HCT116 (cell line): ENCODE measurements around the gene CHSY3. TPM values are rescaled to one million over a fixed set of nuclear protein-coding genes. Genes with fewer than 3 reads are reported as not detected.

Experiments used
- ATAC-seq: fragments of 200-7000 bp; cut with Tn5 transposase; 2 replicates; pipeline ENCODE4 v1.9.1; 2020; ENCODE audit warnings: mild to moderate bottlenecking, moderate library complexity
- BruUV-seq: library from RNA; stranded (reverse); fragments of 400-500 nt; replicated peaks from 2 replicates; lab custom pipeline; 2021; lab: Mats Ljungman, UMichigan
- CTCF ChIA-PET: fragments of 300-600 bp; sonication (Branson Sonifier 250); formaldehyde crosslinking; loops from one replicate; lab custom pipeline; 2021; ENCODE audit warnings: antibody characterized with exemption; lab: Charles Lee
- POLR2A ChIA-PET: fragments of 300-600, 350-600 bp; sonication (Branson Sonifier 250); formaldehyde crosslinking; loops from one replicate; lab custom pipeline; 2021; ENCODE audit warnings: antibody characterized with exemption; lab: Charles Lee
- RAD21 ChIA-PET, 2 experiments: fragments of 300-600 bp; sonication (Branson Sonifier 250); formaldehyde crosslinking; loops; one replicate each; lab custom pipeline; 2023; ENCODE audit warnings: low total read pairs in 2 of 2; ENCODE audit not compliant: uncharacterized antibody in 2 of 2, unreplicated experiment in 2 of 2, low non-redundant PET in 1 of 2; lab: Charles Lee
- DNase-seq: peaks from one replicate; pipeline ENCODE4 v3.0.0-alpha.2; 2010; ENCODE audit warnings: low read depth, low spot score
- H2AFZ ChIP-seq: fragments of 200-600 bp; shearing (Covaris generic), sonication (generic); 2 replicates; pipeline ENCODE4 v1.6.1; 2017; ENCODE audit warnings: low read depth, mixed run types, mixed read lengths, antibody characterized with exemption, low read length; ENCODE audit not compliant: poor library complexity, severe bottlenecking
- H3K27ac ChIP-seq: 2 replicates; pipeline ENCODE4 v1.5.1; 2012; ENCODE audit warnings: low read depth, low read length
- H3K27me3 ChIP-seq: fragments of 200-600 bp; sonication (generic); 2 replicates; pipeline ENCODE4 v1.6.1; 2016; ENCODE audit warnings: mixed run types, low read length, mixed read lengths; ENCODE audit not compliant: insufficient read depth
- H3K36me3 ChIP-seq, 2 experiments: fragments of 200-500 bp in 1 of 2; fragments of 200-600 bp in 1 of 2; sonication (Bioruptor generic) in 1 of 2; sonication (generic) in 1 of 2; 2 replicates each; pipeline versions ENCODE4 v1.5.1 to v1.6.1; 2014 to 2016; ENCODE audit warnings: low read length in 2 of 2, inconsistent platforms in 1 of 2, mixed read lengths in 1 of 2, mixed run types in 1 of 2; ENCODE audit not compliant: insufficient read depth in 2 of 2, control insufficient read depth in 1 of 2
- H3K4me1 ChIP-seq, 2 experiments: fragments of 200-600 bp in 1 of 2; sonication (generic) in 1 of 2; 2 replicates each; pipeline versions ENCODE4 v1.5.1 to v1.6.1; 2012 to 2017; ENCODE audit warnings: low read length in 2 of 2, inconsistent platforms in 1 of 2, mild to moderate bottlenecking in 1 of 2, mixed read lengths in 1 of 2, mixed run types in 1 of 2, moderate library complexity in 1 of 2; ENCODE audit not compliant: insufficient read depth in 2 of 2, control insufficient read depth in 1 of 2
- H3K4me2 ChIP-seq: fragments of 200-600 bp; sonication (generic); 2 replicates; pipeline ENCODE4 v1.6.1; 2017; ENCODE audit warnings: mixed run types, low read length, mixed read lengths
- H3K4me3 ChIP-seq, 2 experiments: fragments of 200-600 bp in 1 of 2; sonication (generic) in 1 of 2; replicated peaks in 1 of 2; 2 replicates each; pipeline ENCODE4 v1.5.1; 2011 to 2016; ENCODE audit warnings: low read length in 2 of 2, control low read depth in 1 of 2, low read depth in 1 of 2, mild to moderate bottlenecking in 1 of 2, mixed read lengths in 1 of 2, mixed run types in 1 of 2
- H3K79me2 ChIP-seq: fragments of 200-600 bp; sonication (generic); 2 replicates; pipeline ENCODE4 v1.6.1; 2017; ENCODE audit warnings: mild to moderate bottlenecking, mixed run types, low read length, moderate library complexity, mixed read lengths; ENCODE audit not compliant: insufficient read depth
- H3K9ac ChIP-seq: fragments of 200-600 bp; sonication (generic); 2 replicates; pipeline ENCODE4 v1.6.1; 2016; ENCODE audit warnings: low read length, mixed read lengths
- H3K9me2 ChIP-seq: fragments of 200-600 bp; sonication (generic), shearing (Covaris generic); 2 replicates; pipeline ENCODE4 v1.6.1; 2017; ENCODE audit warnings: mixed run types, mild to moderate bottlenecking, moderate library complexity; ENCODE audit not compliant: insufficient read depth
- H3K9me3 ChIP-seq, 2 experiments: fragments of 200-500 bp in 1 of 2; fragments of 200-600 bp in 1 of 2; sonication (Bioruptor generic) in 1 of 2; sonication (generic) in 1 of 2; 2 replicates each; pipeline ENCODE4 v1.6.1; 2014 to 2017; ENCODE audit warnings: low read length in 2 of 2, mixed read lengths in 2 of 2, inconsistent platforms in 1 of 2, low read depth in 1 of 2, mild to moderate bottlenecking in 1 of 2, mixed run types in 1 of 2, moderate library complexity in 1 of 2; ENCODE audit not compliant: control insufficient read depth in 1 of 2, insufficient read depth in 1 of 2
- H4K20me1 ChIP-seq: fragments of 200-600 bp; sonication (generic), shearing (Covaris generic); 2 replicates; pipeline ENCODE4 v1.6.1; 2017; ENCODE audit warnings: mixed run types, mild to moderate bottlenecking, moderate library complexity; ENCODE audit not compliant: insufficient read depth
- ATF3 ChIP-seq: IDR thresholded peaks from 2 replicates; pipeline ENCODE4 v1.6.1; 2012
- CBX3 ChIP-seq: IDR thresholded peaks from 2 replicates; pipeline ENCODE4 v1.6.1; 2012; ENCODE audit warnings: low read depth
- ELF1 ChIP-seq: IDR thresholded peaks from 2 replicates; pipeline ENCODE4 v1.6.1; 2012; ENCODE audit warnings: low read depth, borderline replicate concordance
- FOSL1 ChIP-seq: IDR thresholded peaks from 2 replicates; pipeline ENCODE4 v1.6.1; 2012; ENCODE audit warnings: low read depth
- RAD21 ChIP-seq: IDR thresholded peaks from 2 replicates; pipeline ENCODE4 v1.6.1; 2012; ENCODE audit warnings: low read depth, mild to moderate bottlenecking
- REST ChIP-seq: IDR thresholded peaks from 2 replicates; pipeline ENCODE4 v1.6.1; 2012; ENCODE audit warnings: low read depth
- SP1 ChIP-seq: IDR thresholded peaks from 2 replicates; pipeline ENCODE4 v1.6.1; 2012; ENCODE audit warnings: low read depth
- TCF7L2 ChIP-seq: IDR thresholded peaks from 2 replicates; pipeline ENCODE4 v1.7.0; 2011; ENCODE audit warnings: borderline replicate concordance, inconsistent platforms; ENCODE audit not compliant: insufficient read depth, insufficient read length; ENCODE audit errors: extremely low read depth
- ZBTB33 ChIP-seq: IDR thresholded peaks from 2 replicates; pipeline ENCODE4 v1.6.1; 2011; ENCODE audit warnings: mild to moderate bottlenecking, low read length, moderate library complexity; ENCODE audit not compliant: insufficient replicate concordance; ENCODE audit errors: extremely low read depth
- ZFX ChIP-seq: fragments of 450-650 bp; IDR thresholded peaks from 2 replicates; pipeline ENCODE4 v1.6.1; 2017
- intact Hi-C: fragments of 100-400 bp; cut with micrococcal nuclease; formaldehyde crosslinking; loops from 2 replicates; pipeline ENCODE4 v1.10.0; 2022
- total RNA-seq: library from RNA; stranded (reverse); gene quantifications from one replicate; pipeline ENCODE4 v1.2.1, GENCODE V29; 2021; ENCODE audit not compliant: unreplicated experiment

CHSY3 gene
- total RNA-seq, 1 experiment from 2014 or later = 2.3 TPM

GRCh38 chr5:129905473-129906176 lies 1.4 kb downstream of the CHSY3 start:
- Histone ChIP-seq H3K27ac (no peak overlapping the region), H2AFZ (no peak overlapping the region), H3K9me3 (no peaks in the 10 kb centered on the region), H3K9ac (peak overlapping the region; percentile 50; the same call in 1 of the 2 replicates), H3K79me2 (no peaks in the 10 kb centered on the region), H3K27me3 (no peaks in the 10 kb centered on the region), H4K20me1 (no peaks in the 10 kb centered on the region), H3K4me1 (peaks cover 9 to 28% of the 10 kb centered on the region in 2 experiments; a peak in 3 of 4 replicates), H3K36me3 (no peaks in the 10 kb centered on the region), H3K4me2 (peak overlapping the region; percentile 90), H3K9me2 (no peaks in the 10 kb centered on the region), H3K4me3 (peak overlapping the region; percentile 49 to 62)
- BruUV-seq = no TSS peak
- TF ChIP-seq TCF7L2 (peak; percentile 33), ELF1 (no peak)
- intact Hi-C loops = loop anchor here (10.0 kb wide), 1 partner anchor 1479 kb away; no protein-coding TSS in a partner anchor
- no peak for ATAC-seq
- ChIA-PET CTCF (no interaction called here), RAD21 (no interaction called here), POLR2A (interaction anchor here (0.6 kb wide), 1 partner anchor 1077 kb away, joined by 3 read pairs; no protein-coding TSS in a partner anchor)
- DNase-seq = no peak

- Histone ChIP-seq H3K27me3 (no peaks in the 10 kb centered on the region), H3K4me2 (peak overlapping the region; percentile 90), H3K27ac (no peak overlapping the region), H2AFZ (no peak overlapping the region), H3K36me3 (no peaks in the 10 kb centered on the region), H4K20me1 (no peaks in the 10 kb centered on the region), H3K4me3 (0 out of 4 replicates have a peak overlapping the region, but pooled peaks of 1 of the 2 experiments have one; percentile 7), H3K79me2 (no peaks in the 10 kb centered on the region), H3K4me1 (peaks cover 9 to 28% of the 10 kb centered on the region in 2 experiments; a peak in 3 of 4 replicates), H3K9me3 (no peaks in the 10 kb centered on the region), H3K9ac (no peak overlapping the region), H3K9me2 (no peaks in the 10 kb centered on the region)
- ATAC-seq = no peak
- POLR2A ChIA-PET = interaction anchor here (0.6 kb wide), 1 partner anchor 1077 kb away, joined by 3 read pairs; no protein-coding TSS in a partner anchor
- BruUV-seq = no TSS peak
- DNase-seq = no peak
- CTCF ChIA-PET = no interaction called here
- RAD21 ChIA-PET = no interaction called here
- intact Hi-C loops = loop anchor here (10.0 kb wide), 1 partner anchor 1478 kb away; no protein-coding TSS in a partner anchor
- TF ChIP-seq TCF7L2 (no peak), RAD21 (peak; percentile 53), REST (no peak), ATF3 (no peak), SP1 (no peak), CBX3 (no peak), ZFX (no peak), FOSL1 (no peak), ZBTB33 (no peak)
Measured at GRCh38 chr5:129906177-129906887, 2.1 kb downstream of the CHSY3 start.
